Epithelial cell of esophagus (primary cell): ENCODE data around the gene PIK3R4.
A peak's percentile ranks its signal among the peaks of the same experiment; 100 is the strongest.

Source experiments
- DNase-seq: peaks from one replicate; pipeline ENCODE4 v3.0.0; 2010; ENCODE audit warnings: low read depth
- H3K4me3 ChIP-seq: 2 replicates; pipeline ENCODE4 v1.5.1; 2011; ENCODE audit warnings: mild to moderate bottlenecking, low read length, control low read depth
- CTCF ChIP-seq: IDR thresholded peaks from 2 replicates; pipeline ENCODE4 v1.5.1; 2011; ENCODE audit warnings: low read depth, mild to moderate bottlenecking, low read length, control low read depth, inconsistent platforms; ENCODE audit not compliant: insufficient read depth; ENCODE audit errors: missing control alignments

The PIK3R4 gene

GRCh38 chr3:130746246-130747039 is at the start of gene PIK3R4:
Gene PIK3R4, minus strand, starts transcription at chr3:130746829. Its CDS starts 1,611 bp downstream, at chr3:130745218.
- DNase-seq: peak; percentile 99
- H3K4me3 ChIP-seq: peak within 1 kb of the TSS; percentile 98
- TF ChIP-seq CTCF: no peak

GRCh38 chr3:130795396-130795795 is 48.8 kb upstream of the PIK3R4 start:
- no peak overlapping the region for H3K4me3 ChIP-seq

GRCh38 chr3:130792246-130792645 is 45.6 kb upstream of the PIK3R4 start:
- TF ChIP-seq CTCF: no peak
- no peak overlapping the region for H3K4me3 ChIP-seq
- DNase-seq: no peak

More at GRCh38 chr3:130795396-130795795, 48.8 kb upstream of the PIK3R4 start:
- TF ChIP-seq CTCF: no peak
- no peak for DNase-seq

- no peak for TF ChIP-seq CTCF
- DNase-seq: no peak
- no peak overlapping the region for H3K4me3 ChIP-seq
Observed at GRCh38 chr3:130789782-130790322, 43.2 kb upstream of the PIK3R4 start.

GRCh38 chr3:130787422-130788068 is 40.9 kb upstream of the PIK3R4 start:
- DNase-seq: no peak
- H3K4me3 ChIP-seq: no peak overlapping the region
- TF ChIP-seq CTCF: no peak

GRCh38 chr3:130786306-130786705 is 39.7 kb upstream of the PIK3R4 start:
- TF ChIP-seq CTCF: no peak
- DNase-seq: peak; percentile 19
- no peak overlapping the region for H3K4me3 ChIP-seq
